IPS-20b (cell line): ENCODE measurements around the gene TLE1.

Experiments
- H3K27ac ChIP-seq: one replicate; pipeline ENCODE4 v1.5.1; 2013; ENCODE audit warnings: low read length
- H3K27me3 ChIP-seq: 2 replicates; pipeline ENCODE4 v1.6.1; 2013; ENCODE audit warnings: mild to moderate bottlenecking, low read length, inconsistent platforms; ENCODE audit not compliant: insufficient read depth
- H3K36me3 ChIP-seq: 2 replicates; pipeline ENCODE4 v1.6.1; 2013; ENCODE audit warnings: low read depth, mild to moderate bottlenecking, inconsistent platforms, low read length, moderate library complexity; ENCODE audit not compliant: insufficient read depth
- H3K4me1 ChIP-seq: 2 replicates; pipeline ENCODE4 v1.6.1; 2013; ENCODE audit warnings: mild to moderate bottlenecking, control low read depth, inconsistent platforms, low read length, moderate library complexity; ENCODE audit not compliant: insufficient read depth
- H3K4me3 ChIP-seq: 2 replicates; pipeline ENCODE4 v1.5.1; 2013; ENCODE audit warnings: mild to moderate bottlenecking, low read length, inconsistent platforms
- H3K9ac ChIP-seq: 2 replicates; pipeline ENCODE4 v1.6.1; 2013; ENCODE audit warnings: low read depth, mild to moderate bottlenecking, inconsistent platforms, low read length, moderate library complexity
- H3K9me3 ChIP-seq: 2 replicates; pipeline ENCODE4 v1.6.1; 2013; ENCODE audit warnings: mild to moderate bottlenecking, low read depth, low read length, inconsistent platforms; ENCODE audit not compliant: insufficient read depth

Gene TLE1

GRCh38 chr9:81684635-81685034, 4.7 kb downstream of the TLE1 start:
- peaks cover 68% of the 10 kb centered on the region for H3K36me3 ChIP-seq
- H3K27me3 ChIP-seq: no peaks in the 10 kb centered on the region
- peaks cover 34% of the 10 kb centered on the region; the same call in 1 of the 2 replicates for H3K4me1 ChIP-seq
- H3K9me3 ChIP-seq: no peaks in the 10 kb centered on the region
- H3K9ac ChIP-seq: no peak overlapping the region
- no peak overlapping the region for H3K27ac ChIP-seq
- H3K4me3 ChIP-seq: peak overlapping the region; percentile 96; the same call in 1 of the 2 replicates

- peaks cover 34% of the 10 kb centered on the region; the same call in 1 of the 2 replicates for H3K4me1 ChIP-seq
- no peak overlapping the region for H3K27ac ChIP-seq
- H3K4me3 ChIP-seq: peak overlapping the region; percentile 96; the same call in 1 of the 2 replicates
- H3K9ac ChIP-seq: no peak overlapping the region
- no peaks in the 10 kb centered on the region for H3K9me3 ChIP-seq
- H3K36me3 ChIP-seq: peaks cover 77% of the 10 kb centered on the region
- no peaks in the 10 kb centered on the region for H3K27me3 ChIP-seq
These were observed 5.6 kb downstream of the TLE1 start for GRCh38 chr9:81683704-81684103.

- Histone ChIP-seq H3K9me3 (no peaks in the 10 kb centered on the region), H3K4me1 (peaks cover 34% of the 10 kb centered on the region; the same call in 1 of the 2 replicates), H3K36me3 (peaks cover 82% of the 10 kb centered on the region), H3K27me3 (no peaks in the 10 kb centered on the region), H3K27ac (no peak overlapping the region), H3K9ac (no peak overlapping the region), H3K4me3 (no peak overlapping the region)
These were observed 6.1 kb downstream of the TLE1 start for GRCh38 chr9:81683238-81683637.

GRCh38 chr9:81682797-81683196, 6.5 kb downstream of the TLE1 start:
- Histone ChIP-seq H3K36me3 (peaks cover 87% of the 10 kb centered on the region), H3K27ac (no peak overlapping the region), H3K27me3 (no peaks in the 10 kb centered on the region), H3K4me1 (peaks cover 34% of the 10 kb centered on the region; the same call in 1 of the 2 replicates), H3K4me3 (no peak overlapping the region), H3K9ac (no peak overlapping the region), H3K9me3 (no peaks in the 10 kb centered on the region)

- H3K9ac ChIP-seq: no peak overlapping the region
- peaks cover 36% of the 10 kb centered on the region; the same call in 1 of the 2 replicates for H3K4me1 ChIP-seq
- no peak overlapping the region for H3K27ac ChIP-seq
- no peaks in the 10 kb centered on the region for H3K27me3 ChIP-seq
- H3K9me3 ChIP-seq: no peaks in the 10 kb centered on the region
- no peak overlapping the region for H3K4me3 ChIP-seq
- peaks cover 91% of the 10 kb centered on the region for H3K36me3 ChIP-seq
These were observed 7.2 kb downstream of the TLE1 start for GRCh38 chr9:81682177-81682576.

GRCh38 chr9:81680506-81680905, 8.8 kb downstream of the TLE1 start:
- peaks cover 30% of the 10 kb centered on the region; the same call in 1 of the 2 replicates for H3K4me1 ChIP-seq
- no peak overlapping the region for H3K4me3 ChIP-seq
- no peaks in the 10 kb centered on the region for H3K27me3 ChIP-seq
- no peaks in the 10 kb centered on the region for H3K9me3 ChIP-seq
- no peak overlapping the region for H3K27ac ChIP-seq
- peaks cover 94% of the 10 kb centered on the region for H3K36me3 ChIP-seq
- no peak overlapping the region for H3K9ac ChIP-seq

GRCh38 chr9:81680006-81680405, 9.3 kb downstream of the TLE1 start:
- Histone ChIP-seq H3K27me3 (no peaks in the 10 kb centered on the region), H3K27ac (no peak overlapping the region), H3K9ac (no peak overlapping the region), H3K9me3 (no peaks in the 10 kb centered on the region), H3K4me1 (peaks cover 25% of the 10 kb centered on the region; the same call in 1 of the 2 replicates), H3K4me3 (no peak overlapping the region), H3K36me3 (peaks cover 94% of the 10 kb centered on the region)

DNA sequence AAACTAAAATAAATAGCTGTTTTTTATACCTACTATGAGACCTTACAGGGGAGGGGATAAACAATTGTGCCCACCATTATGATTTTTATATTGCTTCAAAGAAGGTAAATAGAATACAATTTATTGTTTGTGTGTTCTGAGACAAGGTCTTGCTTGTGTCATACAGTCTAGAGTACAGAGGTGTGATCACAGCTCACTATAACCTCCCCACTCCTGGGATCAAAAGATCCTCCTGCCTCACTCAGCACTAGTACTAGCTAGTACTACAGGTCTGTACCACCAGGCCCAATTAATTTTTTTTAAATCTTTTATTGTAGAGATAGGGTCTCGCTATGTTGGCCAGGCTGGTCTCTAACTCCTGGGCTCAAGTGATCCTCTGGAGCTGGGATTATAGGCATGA, 11.3 kb downstream of the TLE1 start:
- peaks cover 93% of the 10 kb centered on the region for H3K36me3 ChIP-seq
- H3K4me3 ChIP-seq: no peak overlapping the region
- no peaks in the 10 kb centered on the region for H3K9me3 ChIP-seq
- H3K4me1 ChIP-seq: peaks cover 14% of the 10 kb centered on the region; the same call in 1 of the 2 replicates
- H3K27me3 ChIP-seq: no peaks in the 10 kb centered on the region
- no peak overlapping the region for H3K27ac ChIP-seq
- no peak overlapping the region for H3K9ac ChIP-seq

DNA sequence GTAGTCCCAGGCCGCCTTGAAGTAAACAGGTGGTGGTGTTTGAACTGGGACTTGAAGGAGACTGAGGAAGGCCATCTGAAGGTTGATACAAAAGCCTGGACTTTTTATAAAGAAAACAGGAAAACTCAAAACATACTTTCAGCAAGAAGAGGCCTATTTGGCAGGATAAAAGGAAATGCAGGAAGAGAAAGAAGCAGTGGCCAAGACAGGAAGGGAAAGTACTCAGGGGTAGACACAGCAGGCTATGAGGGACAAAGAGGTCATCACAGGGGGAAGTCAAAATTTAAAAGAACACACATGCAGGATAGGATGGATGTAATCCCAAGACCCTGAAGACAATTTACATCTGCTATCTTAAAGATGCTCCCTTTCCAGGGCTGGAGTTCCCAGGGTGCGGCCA, 13.0 kb downstream of the TLE1 start:
- Histone ChIP-seq H3K4me3 (no peak overlapping the region), H3K4me1 (peaks cover 14% of the 10 kb centered on the region; the same call in 1 of the 2 replicates), H3K36me3 (peaks cover 88% of the 10 kb centered on the region), H3K27ac (no peak overlapping the region), H3K27me3 (no peaks in the 10 kb centered on the region), H3K9ac (no peak overlapping the region), H3K9me3 (no peaks in the 10 kb centered on the region)

DNA sequence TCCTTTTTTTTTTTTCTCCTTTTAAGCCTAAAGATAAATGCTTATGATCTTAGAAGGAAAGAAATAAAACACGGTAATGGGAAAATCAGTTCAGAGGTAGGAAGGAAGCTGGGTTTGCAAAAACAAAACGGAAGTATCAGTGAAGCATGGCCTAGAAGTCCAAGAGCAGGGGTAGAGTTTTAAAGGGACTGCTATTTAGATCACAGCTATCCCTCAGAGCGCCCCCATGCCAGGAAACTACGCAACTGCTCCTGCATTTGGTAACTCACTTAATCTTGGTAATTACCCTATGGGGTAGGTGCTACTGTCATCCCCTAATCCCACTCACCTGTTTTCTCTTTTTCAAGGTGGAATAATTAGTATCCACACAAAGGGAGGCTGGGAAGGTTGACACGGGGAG, 16.0 kb downstream of the TLE1 start:
- no peak overlapping the region for H3K9ac ChIP-seq
- peaks cover 11% of the 10 kb centered on the region for H3K4me1 ChIP-seq
- H3K36me3 ChIP-seq: peaks cover 73% of the 10 kb centered on the region

GRCh38 chr9:81671880-81672280, 17.5 kb downstream of the TLE1 start:
- no peak overlapping the region for H3K27ac ChIP-seq
- H3K27me3 ChIP-seq: no peaks in the 10 kb centered on the region
- H3K9me3 ChIP-seq: no peaks in the 10 kb centered on the region
- peaks cover 8% of the 10 kb centered on the region for H3K4me1 ChIP-seq
- no peak overlapping the region for H3K9ac ChIP-seq
- H3K36me3 ChIP-seq: peaks cover 73% of the 10 kb centered on the region
- no peak overlapping the region for H3K4me3 ChIP-seq

More for the DNA sequence above, 16.0 kb downstream of the TLE1 start:
- no peaks in the 10 kb centered on the region for H3K9me3 ChIP-seq
- no peak overlapping the region for H3K27ac ChIP-seq
- H3K27me3 ChIP-seq: no peaks in the 10 kb centered on the region
- H3K4me3 ChIP-seq: no peak overlapping the region

- Histone ChIP-seq H3K4me3 (no peak overlapping the region), H3K27ac (no peak overlapping the region), H3K27me3 (no peaks in the 10 kb centered on the region), H3K9ac (no peak overlapping the region), H3K9me3 (no peaks in the 10 kb centered on the region), H3K4me1 (peaks cover 24% of the 10 kb centered on the region), H3K36me3 (peaks cover 57% of the 10 kb centered on the region)
These were observed 19.5 kb downstream of the TLE1 start for GRCh38 chr9:81669866-81670265.
